GM21360 (cell line): ENCODE measurements around the gene CDK5RAP3.
"Not testable (repeated sequence)": the region's sequence is repeated elsewhere in the genome, so short reads cannot be mapped to it uniquely, and the experiment has no call there.

Source experiments
- ATAC-seq: cut with Tn5 transposase; IDR thresholded peaks from one replicate; pipeline ENCODE4 v1.9.1; 2021; ENCODE audit warnings: mild to moderate bottlenecking, moderate library complexity; ENCODE audit not compliant: unreplicated experiment

Gene CDK5RAP3, protein sequence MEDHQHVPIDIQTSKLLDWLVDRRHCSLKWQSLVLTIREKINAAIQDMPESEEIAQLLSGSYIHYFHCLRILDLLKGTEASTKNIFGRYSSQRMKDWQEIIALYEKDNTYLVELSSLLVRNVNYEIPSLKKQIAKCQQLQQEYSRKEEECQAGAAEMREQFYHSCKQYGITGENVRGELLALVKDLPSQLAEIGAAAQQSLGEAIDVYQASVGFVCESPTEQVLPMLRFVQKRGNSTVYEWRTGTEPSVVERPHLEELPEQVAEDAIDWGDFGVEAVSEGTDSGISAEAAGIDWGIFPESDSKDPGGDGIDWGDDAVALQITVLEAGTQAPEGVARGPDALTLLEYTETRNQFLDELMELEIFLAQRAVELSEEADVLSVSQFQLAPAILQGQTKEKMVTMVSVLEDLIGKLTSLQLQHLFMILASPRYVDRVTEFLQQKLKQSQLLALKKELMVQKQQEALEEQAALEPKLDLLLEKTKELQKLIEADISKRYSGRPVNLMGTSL

GRCh38 chr17:47970725-47971499, at the start of gene CDK5RAP3:
TSS of gene CDK5RAP3 (plus strand) at chr17:47971113. CDS start at chr17:47971147, 34 bp downstream.
- peak; percentile 96 for ATAC-seq

DNA sequence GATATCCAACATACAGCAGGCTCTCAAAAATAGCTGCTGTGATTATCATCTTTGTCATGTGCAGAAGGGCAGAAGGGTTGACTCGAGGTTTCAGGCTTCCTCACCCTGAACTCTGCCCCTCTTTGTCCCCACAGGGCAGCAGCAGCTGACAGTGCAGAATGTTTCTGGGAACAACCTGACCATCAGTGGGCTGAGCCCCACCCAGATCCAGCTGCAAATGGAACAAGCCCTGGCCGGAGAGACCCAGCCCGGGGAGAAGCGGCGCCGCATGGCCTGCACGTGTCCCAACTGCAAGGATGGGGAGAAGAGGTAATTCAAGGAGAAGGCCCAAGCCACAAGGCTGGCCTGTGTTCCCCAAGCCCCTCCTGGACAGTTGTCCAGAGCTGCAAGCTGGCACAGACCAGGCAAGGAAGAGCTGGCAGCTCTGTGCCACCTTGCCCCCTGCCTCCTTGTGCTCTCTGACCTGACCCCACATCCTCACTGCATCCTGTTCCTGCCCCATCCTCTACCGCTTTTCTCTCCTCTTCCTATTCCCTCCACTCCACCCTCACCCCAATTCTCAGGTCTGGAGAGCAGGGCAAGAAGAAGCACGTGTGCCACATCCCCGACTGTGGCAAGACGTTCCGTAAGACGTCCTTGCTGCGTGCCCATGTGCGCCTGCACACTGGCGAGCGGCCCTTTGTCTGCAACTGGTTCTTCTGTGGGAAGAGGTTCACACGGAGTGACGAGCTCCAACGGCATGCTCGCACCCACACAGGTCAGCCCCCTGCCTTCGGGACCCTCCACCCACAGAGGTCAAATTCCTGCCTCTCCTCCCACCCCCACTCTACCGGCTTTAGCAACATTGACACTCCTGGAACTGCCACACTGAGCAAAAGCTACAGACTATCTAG, 45.9 kb upstream of the CDK5RAP3 start:
- ATAC-seq, result no peak

GRCh38 chr17:47925678-47925988, 45.3 kb upstream of the CDK5RAP3 start:
- no peak for ATAC-seq

- no peak for ATAC-seq
These were observed 43.0 kb upstream of the CDK5RAP3 start for GRCh38 chr17:47927821-47928400.

- ATAC-seq, result no peak
These were observed 42.5 kb upstream of the CDK5RAP3 start for GRCh38 chr17:47928415-47928814.

DNA sequence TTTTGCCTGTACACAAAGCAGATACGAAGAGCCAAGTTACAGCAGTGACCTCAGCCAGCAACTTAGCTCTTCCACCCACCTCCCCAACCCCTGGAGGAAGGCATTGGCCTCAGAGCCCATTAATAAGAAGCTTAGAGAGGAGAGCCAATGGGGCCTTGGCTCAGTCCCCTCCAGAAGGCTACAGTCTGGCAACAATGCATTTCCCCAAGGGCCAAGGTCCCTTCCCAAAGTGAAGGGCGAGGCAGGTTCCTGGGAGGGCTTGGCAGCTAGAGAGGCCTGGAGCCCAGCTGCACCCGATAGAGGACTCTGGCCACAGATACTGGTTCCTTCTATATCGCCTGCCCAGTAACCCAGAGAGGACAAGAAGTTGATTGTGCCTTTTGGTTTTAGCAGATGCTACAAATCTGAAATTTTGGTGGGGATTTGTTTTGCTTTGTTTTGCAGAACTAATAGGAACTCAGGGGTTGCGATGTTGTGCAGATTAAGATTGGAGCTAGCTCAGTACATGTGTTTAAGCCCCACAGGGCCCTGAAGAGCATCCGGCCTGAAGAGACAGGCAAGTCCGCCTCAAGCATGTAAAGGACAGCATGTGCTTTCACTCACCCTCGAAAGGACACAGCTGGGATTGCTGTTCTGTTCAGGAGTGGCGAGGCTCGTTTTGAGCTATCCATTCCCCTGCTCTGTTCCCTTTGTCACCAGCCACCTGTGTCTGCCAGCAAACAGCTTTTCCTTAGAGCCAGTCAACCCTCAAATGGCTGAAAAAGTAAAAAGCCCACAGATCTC, 41.5 kb upstream of the CDK5RAP3 start:
- no peak for ATAC-seq

- ATAC-seq, result no peak
These were observed 39.1 kb upstream of the CDK5RAP3 start for GRCh38 chr17:47931848-47932247.

DNA sequence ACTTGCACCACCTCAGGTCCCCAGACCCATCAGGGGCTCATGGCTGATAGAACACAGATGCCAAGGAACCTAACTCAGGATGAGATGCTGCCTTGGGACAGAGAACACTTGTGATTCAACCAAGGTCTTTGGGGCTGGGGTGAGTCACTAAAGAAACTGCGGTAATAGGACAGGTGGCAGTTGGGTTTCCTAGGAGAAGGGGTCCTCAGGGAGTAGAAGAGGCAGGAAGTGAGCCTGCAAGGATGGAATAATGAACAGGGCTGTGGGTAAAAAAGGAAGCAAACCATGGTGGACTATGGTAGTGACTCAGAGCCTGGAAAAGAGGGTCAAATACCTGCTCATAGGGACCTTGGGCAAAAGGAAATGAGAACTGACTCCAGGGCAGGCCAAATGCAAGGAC, 36.1 kb upstream of the CDK5RAP3 start:
- no peak for ATAC-seq

DNA sequence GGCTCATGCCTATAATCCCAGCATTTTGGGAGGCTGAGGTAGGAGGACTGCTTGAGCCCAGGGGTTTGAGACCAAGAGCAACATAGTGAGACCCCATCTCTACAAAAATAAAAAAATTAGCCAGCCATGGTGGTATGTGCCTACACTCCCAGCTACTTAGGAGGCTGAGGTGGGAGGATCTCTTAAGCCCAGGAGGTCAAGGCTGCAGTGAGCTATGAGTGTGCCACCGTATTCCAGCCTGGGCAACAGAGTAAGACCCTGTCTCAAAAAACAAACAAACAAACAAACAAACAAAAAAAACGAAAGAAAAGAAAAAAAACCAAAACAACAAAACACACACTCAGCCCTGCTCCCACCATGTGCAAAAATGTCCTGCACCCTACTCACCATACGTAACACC, 35.4 kb upstream of the CDK5RAP3 start:
- not testable (repeated sequence) for ATAC-seq

- ATAC-seq, result no peak
These were observed 35.0 kb upstream of the CDK5RAP3 start for GRCh38 chr17:47935961-47936360.

- ATAC-seq, result no peak
These were observed 33.0 kb upstream of the CDK5RAP3 start for GRCh38 chr17:47937941-47938340.

- ATAC-seq, result peak; percentile 84
These were observed 29.4 kb upstream of the CDK5RAP3 start, which contains the start of gene PNPO for GRCh38 chr17:47941246-47942095. TSS of gene PNPO (plus strand) at chr17:47941571. CDS start at chr17:47941676, 105 bp downstream.

DNA sequence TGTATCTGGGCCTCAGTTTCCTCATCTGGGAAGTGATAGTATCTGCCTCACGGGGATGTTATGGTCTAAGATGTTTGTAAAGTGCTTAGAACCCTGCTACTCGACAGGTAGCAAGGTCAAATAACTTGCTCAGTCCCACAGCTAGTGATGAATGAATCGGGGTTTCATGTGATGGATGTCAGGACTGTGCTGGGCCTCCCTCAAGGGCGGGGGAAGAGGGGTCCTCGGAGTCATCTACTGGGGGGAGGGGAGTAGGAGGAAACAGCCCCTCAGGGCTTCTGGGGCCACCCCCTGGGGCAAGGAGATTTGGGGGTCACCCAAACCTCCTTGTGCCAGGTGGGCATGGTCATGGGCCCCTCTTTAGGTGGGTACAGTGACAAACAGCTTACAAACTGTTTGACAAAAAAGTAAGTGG, 28.8 kb upstream of the CDK5RAP3 start:
- no peak for ATAC-seq

DNA sequence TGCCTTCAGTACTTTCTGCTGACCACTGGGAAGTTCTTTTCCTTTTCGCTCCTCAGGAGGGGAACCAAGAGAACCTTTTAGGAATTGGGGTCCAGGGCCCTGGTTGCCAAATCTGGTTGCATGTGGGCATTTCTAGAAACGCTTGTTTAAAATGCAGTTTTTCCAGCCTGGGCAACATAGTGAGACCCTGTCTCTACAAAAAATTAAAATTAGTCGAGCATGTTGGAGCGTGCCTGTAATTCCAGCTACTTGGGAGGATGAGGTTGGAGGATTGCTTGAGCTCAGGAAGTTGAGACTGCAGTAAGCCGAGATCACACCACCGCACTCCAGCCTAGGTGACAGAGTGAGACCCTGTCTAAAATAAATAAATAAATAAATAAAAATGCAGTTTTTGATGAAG, 28.3 kb upstream of the CDK5RAP3 start:
- ATAC-seq, result no peak

DNA sequence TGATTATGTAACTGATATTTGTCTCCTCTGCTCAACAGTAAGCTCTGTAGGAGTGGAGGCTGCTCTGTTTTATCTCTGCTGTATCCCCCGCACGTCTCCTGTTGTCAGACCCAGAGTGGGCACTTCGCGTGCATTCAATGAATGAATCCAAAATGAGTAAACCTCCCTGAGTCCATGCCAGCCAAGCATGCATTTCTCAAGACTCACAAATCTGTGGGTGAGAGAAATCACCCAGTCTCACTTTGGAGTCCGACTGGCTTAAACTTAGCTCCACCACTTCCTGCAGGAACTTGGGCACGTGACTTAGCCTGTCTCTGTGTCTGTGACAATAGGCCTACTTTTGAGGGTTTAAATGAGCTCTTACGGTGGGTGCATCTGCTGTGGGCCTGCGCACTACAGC, 25.8 kb upstream of the CDK5RAP3 start:
- ATAC-seq, result no peak

DNA sequence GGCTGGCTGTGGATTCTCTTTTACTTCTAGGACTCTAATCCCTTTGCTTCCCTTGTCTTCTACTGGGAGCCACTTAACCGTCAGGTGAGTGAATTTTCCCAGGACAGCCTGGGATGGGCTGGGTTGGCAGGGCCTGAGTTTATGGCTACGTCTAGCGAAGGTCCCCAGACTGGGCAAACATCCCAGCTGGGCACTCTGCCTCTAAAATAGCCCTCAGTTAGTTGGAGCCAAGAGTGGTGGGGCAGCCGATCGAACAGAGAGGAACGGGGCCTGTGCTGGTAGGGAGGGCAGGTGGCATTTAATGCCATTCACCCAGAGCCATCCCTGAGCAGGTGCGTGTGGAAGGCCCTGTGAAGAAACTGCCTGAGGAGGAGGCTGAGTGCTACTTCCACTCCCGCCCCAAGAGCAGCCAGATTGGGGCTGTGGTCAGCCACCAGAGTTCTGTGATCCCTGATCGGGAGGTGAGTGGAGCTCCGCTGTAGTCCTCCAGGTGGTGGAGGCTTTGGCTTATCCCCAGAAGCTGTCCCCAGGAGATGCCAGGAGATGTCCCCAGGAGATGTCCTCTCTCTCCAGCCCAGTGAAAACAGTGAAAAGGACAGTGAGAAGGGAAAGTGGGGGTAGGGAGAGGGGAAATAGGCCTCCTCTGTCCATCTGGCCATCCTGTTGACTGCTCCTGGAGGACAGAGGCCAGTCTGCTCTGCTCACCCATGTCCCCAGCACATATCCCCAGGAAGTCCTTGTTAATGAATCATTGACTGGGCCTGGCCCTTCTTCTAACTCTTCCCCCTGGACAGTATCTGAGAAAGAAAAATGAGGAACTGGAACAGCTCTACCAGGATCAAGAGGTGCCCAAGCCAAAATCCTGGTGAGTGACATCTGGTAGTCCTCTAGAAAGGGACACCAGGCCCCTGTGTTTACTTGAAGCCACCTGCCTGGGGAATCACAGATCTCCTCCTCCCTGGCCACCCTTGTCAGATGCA, 25.1 kb upstream of the CDK5RAP3 start:
- ATAC-seq, result no peak

GRCh38 chr17:47946516-47946915, 24.4 kb upstream of the CDK5RAP3 start:
- ATAC-seq, result no peak

GRCh38 chr17:47946929-47947397, 23.9 kb upstream of the CDK5RAP3 start:
- ATAC-seq, result no peak
